HL-60/S4 treated with retinoic acid at 250 ng/mL for 4 days and 3 days (cell line): ENCODE results near the gene NFE2L1.

Source experiments
- in situ Hi-C: fragments of 300-500 bp; cut with MboI; formaldehyde crosslinking; loops from 2 replicates; pipeline ENCODE4 v1.7.0; 2022; ENCODE audit warnings: low sequenced_read_pairs

Gene NFE2L1

GRCh38 chr17:48045316-48046001, 2.7 kb upstream of the NFE2L1 start:
- in situ Hi-C loops: no loop called here

- in situ Hi-C loops: no loop called here
Observed at GRCh38 chr17:48046296-48046695, 1.9 kb upstream of the NFE2L1 start.

DNA sequence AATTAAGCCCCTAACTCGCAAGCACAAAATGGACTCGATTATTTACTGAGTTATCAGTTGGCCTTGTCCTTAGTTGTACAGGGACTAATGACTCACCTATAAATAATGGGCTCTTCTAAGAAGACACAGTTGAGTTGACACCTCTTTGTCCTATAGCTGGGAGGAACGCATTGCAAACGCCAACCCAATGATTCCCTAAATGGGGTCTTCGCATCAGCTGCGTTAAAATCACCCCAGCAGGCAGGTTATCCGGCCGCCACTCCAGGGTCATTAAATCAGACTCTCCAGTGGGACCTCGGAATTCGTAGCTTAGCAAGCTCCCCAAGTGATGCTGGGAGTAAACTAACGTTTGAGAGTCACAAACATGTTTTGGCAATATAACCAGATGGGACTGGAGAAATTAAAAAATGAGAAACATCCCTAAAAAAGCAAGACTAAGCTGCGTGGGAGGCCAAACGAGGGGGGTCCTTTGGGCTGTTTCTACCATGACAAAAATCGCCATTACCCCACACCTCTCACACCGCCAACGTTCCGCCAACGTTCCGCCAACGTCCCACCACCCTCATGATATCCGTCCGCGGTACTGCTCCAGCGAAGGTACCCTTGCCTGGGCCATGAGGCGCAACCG, 932 bp upstream of the NFE2L1 start:
- in situ Hi-C loops: no loop called here

DNA sequence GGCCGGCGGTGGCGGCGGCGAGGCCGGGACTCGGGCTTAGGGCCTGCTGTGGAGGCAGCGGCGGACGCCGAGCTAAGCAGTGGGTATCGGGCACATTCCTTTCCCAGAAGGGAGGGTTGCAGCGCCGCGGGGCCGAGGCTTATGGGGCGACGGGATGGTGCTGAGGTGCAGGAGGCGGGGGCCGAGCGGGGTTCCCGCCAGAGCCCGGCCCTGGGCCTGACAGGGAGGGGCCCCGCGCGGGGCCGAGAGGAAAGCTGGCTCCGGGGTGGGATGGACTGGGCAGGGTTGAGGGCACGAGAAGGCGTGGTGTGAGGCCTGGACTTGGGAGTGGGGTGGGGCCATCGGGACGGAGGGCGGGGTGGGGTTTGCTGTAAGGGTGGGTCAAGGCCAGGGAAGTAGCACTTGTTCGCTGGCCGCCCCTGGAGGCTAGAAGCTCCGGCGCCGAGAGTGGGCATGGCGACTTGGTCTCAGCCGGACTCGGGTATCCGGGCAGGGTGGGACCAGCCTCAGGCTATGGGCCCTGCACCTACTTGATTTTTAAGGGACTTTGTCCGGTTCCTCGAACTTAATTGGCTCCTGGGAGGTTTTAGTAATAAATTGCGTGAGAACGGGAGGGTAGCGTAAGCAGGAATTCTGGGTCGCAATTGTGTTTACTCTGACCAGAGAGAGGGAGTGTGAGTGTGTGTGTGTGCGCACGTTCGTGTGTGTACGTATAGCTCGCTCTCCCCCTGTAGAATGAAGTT, 396 bp downstream of the NFE2L1 start:
- in situ Hi-C loops: no loop called here

- in situ Hi-C loops: no loop called here
Observed at GRCh38 chr17:48051283-48051682, 3.1 kb downstream of the NFE2L1 start.

GRCh38 chr17:48051706-48052486, 3.7 kb downstream of the NFE2L1 start:
- in situ Hi-C loops: no loop called here

DNA sequence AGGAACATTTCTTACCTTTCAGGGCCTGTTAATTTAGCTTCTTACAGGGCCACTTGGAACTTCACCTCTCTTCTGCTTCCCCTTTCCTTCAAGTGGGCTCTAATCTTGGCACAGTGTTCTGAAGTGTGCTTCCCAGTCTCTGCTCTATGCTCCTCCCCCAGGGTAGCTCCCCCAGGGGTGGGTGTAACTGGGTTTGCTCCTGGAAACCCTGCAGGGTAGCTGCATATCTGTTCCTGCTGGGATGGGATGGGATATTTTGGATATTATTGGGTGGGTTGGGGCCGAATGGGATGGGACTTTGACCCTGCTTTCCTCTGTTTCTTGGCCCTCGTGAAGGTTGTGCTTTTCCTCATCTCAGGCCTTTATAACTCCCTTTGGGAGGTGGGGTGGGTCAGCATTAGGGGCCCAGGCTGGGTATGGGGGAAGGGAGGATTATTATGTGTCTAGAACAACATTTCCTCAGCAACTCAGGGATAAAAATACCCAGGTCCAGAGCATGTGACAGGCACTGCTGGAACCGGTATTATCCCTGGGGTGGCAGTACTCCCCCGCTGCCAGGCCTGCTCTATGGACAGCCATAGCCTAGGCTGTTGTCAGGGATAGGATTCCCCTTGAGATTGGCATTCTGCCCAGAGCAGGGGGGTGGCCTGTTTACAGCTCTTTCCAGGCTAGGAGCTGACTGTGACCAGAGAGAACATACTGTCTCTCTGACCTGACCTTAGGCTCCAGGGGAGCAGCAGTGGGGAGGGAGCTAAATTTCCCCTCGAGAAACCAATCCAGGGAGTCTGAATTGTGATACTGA, 5.0 kb downstream of the NFE2L1 start:
- in situ Hi-C loops: no loop called here

DNA sequence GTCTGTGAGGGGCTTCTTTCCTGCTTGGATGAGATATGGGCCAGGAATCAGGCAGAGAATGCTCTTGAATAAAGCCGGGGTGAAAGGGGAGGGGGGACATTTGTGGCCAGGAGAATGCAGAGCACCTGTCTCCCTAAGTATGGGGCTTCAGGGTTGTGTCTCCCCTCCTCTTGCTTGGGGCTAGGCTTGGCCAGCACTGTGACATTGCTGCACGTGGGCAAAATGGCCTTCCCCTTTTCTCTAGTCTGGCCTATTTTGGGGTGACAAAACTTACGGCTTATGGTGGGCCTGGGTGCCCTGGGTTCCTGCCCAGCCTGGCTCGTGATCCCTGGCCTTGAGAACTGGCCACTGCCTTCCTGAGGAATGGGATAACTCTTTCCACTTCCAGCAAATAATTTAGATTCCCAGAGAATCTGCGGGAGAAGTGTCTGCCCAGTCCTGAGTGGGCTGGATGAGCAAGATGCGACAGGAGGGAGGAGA, 5.6 kb downstream of the NFE2L1 start:
- in situ Hi-C loops: no loop called here

GRCh38 chr17:48054238-48055185, 6.4 kb downstream of the NFE2L1 start:
- in situ Hi-C loops: no loop called here

- in situ Hi-C loops: no loop called here
Observed at GRCh38 chr17:48055531-48056245, 7.5 kb downstream of the NFE2L1 start.

GRCh38 chr17:48056246-48056745, 8.1 kb downstream of the NFE2L1 start:
- in situ Hi-C loops: no loop called here

DNA sequence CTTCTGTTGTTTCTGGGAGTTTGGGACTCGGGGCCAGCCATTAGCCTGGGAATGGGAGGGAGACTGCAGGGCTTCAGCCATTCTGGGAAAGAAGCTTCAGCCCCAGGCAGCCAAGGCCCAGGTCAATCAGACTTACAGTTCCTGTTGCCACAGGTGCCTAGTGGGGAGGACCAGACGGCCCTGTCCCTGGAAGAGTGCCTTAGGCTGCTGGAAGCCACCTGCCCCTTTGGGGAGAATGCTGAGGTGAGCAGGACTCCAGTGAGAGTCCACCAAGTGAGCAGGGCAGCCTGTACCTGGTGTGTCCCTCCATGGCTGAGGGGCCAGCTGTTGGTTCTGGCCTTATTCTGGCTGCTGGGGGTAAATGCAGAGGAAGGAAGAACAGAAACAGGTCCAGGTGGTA, 8.7 kb downstream of the NFE2L1 start:
- in situ Hi-C loops: no loop called here

- in situ Hi-C loops: no loop called here
Observed at GRCh38 chr17:48057626-48058025, 9.5 kb downstream of the NFE2L1 start.

DNA sequence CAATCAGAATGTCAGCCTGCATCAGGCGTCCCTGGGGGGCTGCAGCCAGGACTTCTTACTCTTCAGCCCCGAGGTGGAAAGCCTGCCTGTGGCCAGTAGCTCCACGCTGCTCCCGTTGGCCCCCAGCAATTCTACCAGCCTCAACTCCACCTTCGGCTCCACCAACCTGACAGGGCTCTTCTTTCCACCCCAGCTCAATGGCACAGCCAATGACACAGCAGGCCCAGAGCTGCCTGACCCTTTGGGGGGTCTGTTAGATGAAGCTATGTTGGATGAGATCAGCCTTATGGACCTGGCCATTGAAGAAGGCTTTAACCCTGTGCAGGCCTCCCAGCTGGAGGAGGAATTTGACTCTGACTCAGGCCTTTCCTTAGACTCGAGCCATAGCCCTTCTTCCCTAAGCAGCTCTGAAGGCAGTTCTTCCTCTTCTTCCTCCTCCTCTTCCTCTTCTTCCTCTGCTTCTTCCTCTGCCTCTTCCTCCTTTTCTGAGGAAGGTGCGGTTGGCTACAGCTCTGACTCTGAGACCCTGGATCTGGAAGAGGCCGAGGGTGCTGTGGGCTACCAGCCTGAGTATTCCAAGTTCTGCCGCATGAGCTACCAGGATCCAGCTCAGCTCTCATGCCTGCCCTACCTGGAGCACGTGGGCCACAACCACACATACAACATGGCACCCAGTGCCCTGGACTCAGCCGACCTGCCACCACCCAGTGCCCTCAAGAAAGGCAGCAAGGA, 10.4 kb downstream of the NFE2L1 start:
- in situ Hi-C loops: no loop called here

GRCh38 chr17:48059125-48059668, 11.0 kb downstream of the NFE2L1 start:
- in situ Hi-C loops: no loop called here

DNA sequence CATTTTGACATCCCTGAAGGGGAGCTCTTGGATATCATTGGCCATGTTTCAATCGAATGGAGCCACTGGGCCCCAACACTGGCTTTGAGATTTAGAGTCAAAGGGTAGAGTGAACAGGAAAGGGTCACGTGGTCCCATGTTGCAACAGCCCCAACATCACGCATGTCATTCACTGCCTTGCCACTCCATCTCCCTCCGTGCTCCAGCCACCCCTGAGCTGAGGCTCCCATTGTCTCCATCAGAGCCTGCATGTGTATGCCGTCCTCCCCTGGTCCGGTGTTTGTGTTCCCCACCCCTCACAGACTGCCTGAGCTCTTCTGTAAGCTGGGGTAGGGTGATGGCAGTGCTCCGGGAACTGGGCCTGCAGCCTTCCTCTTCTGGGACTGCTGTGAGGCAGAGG, 12.1 kb downstream of the NFE2L1 start:
- in situ Hi-C loops: no loop called here

GRCh38 chr17:48062273-48062672, 14.1 kb downstream of the NFE2L1 start:
- in situ Hi-C loops: no loop called here
